NCI-H345 treated with DMSO at 0.1 percent for 48 hours (cell line): Measurements from ENCODE around the gene DCAF12L2.
"Not testable (repeated sequence)": the region's sequence is repeated elsewhere in the genome, so short reads cannot be mapped to it uniquely, and the experiment has no call there.

Experiments
- DNase-seq: peaks from one replicate; lab custom pipeline; 2025; ENCODE audit not compliant: unreplicated experiment; lab: John Stamatoyannopoulos, UW

DCAF12L2 gene

GRCh38 chrX:126165721-126166461, at the start of gene DCAF12L2:
Gene DCAF12L2, minus strand, starts transcription at chrX:126166289. Its CDS starts 365 bp downstream, at chrX:126165924.
- no peak for DNase-seq

GRCh38 chrX:126190888-126191287, 24.8 kb upstream of the DCAF12L2 start:
- not testable (repeated sequence) for DNase-seq

- DNase-seq: no peak
Measured at GRCh38 chrX:126177133-126177840, 11.2 kb upstream of the DCAF12L2 start.

GRCh38 chrX:126170720-126171119, 4.6 kb upstream of the DCAF12L2 start:
- no peak for DNase-seq

- DNase-seq: no peak
Measured at GRCh38 chrX:126167560-126167959, 1.5 kb upstream of the DCAF12L2 start.

GRCh38 chrX:126165401-126165720, 728 bp downstream of the DCAF12L2 start:
- DNase-seq: no peak

GRCh38 chrX:126164689-126165400, 1.2 kb downstream of the DCAF12L2 start:
- no peak for DNase-seq

- no peak for DNase-seq
Measured at GRCh38 chrX:126164226-126164625, 1.9 kb downstream of the DCAF12L2 start.

- no peak for DNase-seq
Measured at GRCh38 chrX:126141014-126141413, 25.1 kb downstream of the DCAF12L2 start.

GRCh38 chrX:126137899-126138298, 28.2 kb downstream of the DCAF12L2 start:
- DNase-seq: no peak

- no peak for DNase-seq
Measured at GRCh38 chrX:126124721-126125120, 41.4 kb downstream of the DCAF12L2 start.
